Measurements from ENCODE around the gene ANKS1B.

Gene ANKS1B

GRCh38 chr12:98916106-98916505 is 1068.6 kb downstream of the ANKS1B start:
- Histone ChIP-seq H3K4me3 (ENCODE audit: low read depth, low read length) (no peak overlapping the region), H3K36me3 (ENCODE audit: control insufficient read depth, insufficient read depth, low read length) (no peaks in the 10 kb centered on the region), H3K79me2 (no peaks in the 10 kb centered on the region), H3K9ac (no peak overlapping the region), H3K4me1 (no peaks in the 10 kb centered on the region), H3K27me3 (ENCODE audit: control insufficient read depth, insufficient read depth, low read length) (no peaks in the 10 kb centered on the region), H2AFZ (no peak overlapping the region), H3K27ac (no peak overlapping the region), H3K4me2 (ENCODE audit: low read length) (no peak overlapping the region), H3K9me3 (ENCODE audit: control insufficient read depth, low read length) (no peaks in the 10 kb centered on the region)
- TF ChIP-seq CTCF (IDR thresholded peaks at IDR 0.05): no peak

- Histone ChIP-seq H3K9me3 (ENCODE audit: control insufficient read depth, low read length) (no peaks in the 10 kb centered on the region), H3K79me2 (no peaks in the 10 kb centered on the region), H3K27me3 (ENCODE audit: control insufficient read depth, insufficient read depth, low read length) (no peaks in the 10 kb centered on the region), H3K36me3 (ENCODE audit: control insufficient read depth, insufficient read depth, low read length) (no peaks in the 10 kb centered on the region), H3K4me3 (ENCODE audit: low read depth, low read length) (no peak overlapping the region), H3K27ac (no peak overlapping the region), H3K4me2 (ENCODE audit: low read length) (no peak overlapping the region), H3K4me1 (no peaks in the 10 kb centered on the region), H2AFZ (no peak overlapping the region), H3K9ac (no peak overlapping the region)
- TF ChIP-seq CTCF (IDR thresholded peaks at IDR 0.05): no peak
Measured at GRCh38 chr12:98912401-98912974, 1072.2 kb downstream of the ANKS1B start.

- H3K79me2 ChIP-seq: no peaks in the 10 kb centered on the region
- no peaks in the 10 kb centered on the region for H3K27me3 ChIP-seq (ENCODE audit: control insufficient read depth, insufficient read depth, low read length)
- H3K4me2 ChIP-seq (ENCODE audit: low read length): no peak overlapping the region
- no peaks in the 10 kb centered on the region for H3K36me3 ChIP-seq (ENCODE audit: control insufficient read depth, insufficient read depth, low read length)
- no peaks in the 10 kb centered on the region for H3K4me1 ChIP-seq
- no peak overlapping the region for H3K4me3 ChIP-seq (ENCODE audit: low read depth, low read length)
- no peaks in the 10 kb centered on the region for H3K9me3 ChIP-seq (ENCODE audit: control insufficient read depth, low read length)
- no peak overlapping the region for H3K9ac ChIP-seq
- H3K27ac ChIP-seq: no peak overlapping the region
- no peak for TF ChIP-seq CTCF (IDR thresholded peaks at IDR 0.05)
- no peak overlapping the region for H2AFZ ChIP-seq
Measured at GRCh38 chr12:98911396-98911795, 1073.3 kb downstream of the ANKS1B start.

- no peak overlapping the region for H3K27ac ChIP-seq
Measured at GRCh38 chr12:98909746-98910145, 1075.0 kb downstream of the ANKS1B start.

More at GRCh38 chr12:98909746-98910145, 1075.0 kb downstream of the ANKS1B start:
- Histone ChIP-seq H3K79me2 (no peaks in the 10 kb centered on the region), H3K9ac (no peak overlapping the region), H3K9me3 (ENCODE audit: control insufficient read depth, low read length) (no peaks in the 10 kb centered on the region), H3K4me3 (ENCODE audit: low read depth, low read length) (no peak overlapping the region), H3K4me2 (ENCODE audit: low read length) (no peak overlapping the region), H3K4me1 (no peaks in the 10 kb centered on the region), H3K36me3 (ENCODE audit: control insufficient read depth, insufficient read depth, low read length) (no peaks in the 10 kb centered on the region), H3K27me3 (ENCODE audit: control insufficient read depth, insufficient read depth, low read length) (no peaks in the 10 kb centered on the region), H2AFZ (no peak overlapping the region)
- no peak for TF ChIP-seq CTCF (IDR thresholded peaks at IDR 0.05)

Data from parathyroid adenoma (tissue), 2 donors.